Smooth muscle cell (in vitro differentiated cells): Measurements from ENCODE around the gene RABL6. TPM values are rescaled to one million over a fixed set of nuclear protein-coding genes. Genes with fewer than 3 reads are reported as not detected.
"Not testable (repeated sequence)": the region's sequence is repeated elsewhere in the genome, so short reads cannot be mapped to it uniquely, and the experiment has no call there.

Source experiments
- DNase-seq: peaks from one replicate; lab custom pipeline; 2025; ENCODE audit not compliant: unreplicated experiment; lab: John Stamatoyannopoulos, UW
- H2AFZ ChIP-seq: fragments of 200-600 bp; sonication (generic); 2 replicates; pipeline ENCODE4 v1.6.0; 2016; ENCODE audit warnings: antibody characterized with exemption, low read depth, mild to moderate bottlenecking
- H3F3A ChIP-seq: fragments of 200-600 bp; sonication (generic); 2 replicates; pipeline ENCODE4 v1.6.0; 2017; ENCODE audit warnings: antibody characterized with exemption, low read depth
- H3K27ac ChIP-seq: fragments of 200-600 bp; sonication (generic); 2 replicates; pipeline ENCODE4 v1.5.1; 2016; ENCODE audit warnings: low read depth, mild to moderate bottlenecking
- H3K27me3 ChIP-seq: fragments of 200-600 bp; sonication (generic); 2 replicates; pipeline ENCODE4 v1.6.1; 2016; ENCODE audit warnings: low read depth, mild to moderate bottlenecking
- H3K36me3 ChIP-seq: fragments of 200-600 bp; sonication (generic); 2 replicates; pipeline ENCODE4 v1.5.1; 2016; ENCODE audit warnings: low read depth
- H3K4me1 ChIP-seq: fragments of 200-600 bp; sonication (generic); 2 replicates; pipeline ENCODE4 v1.5.1; 2016; ENCODE audit warnings: low read depth
- H3K4me2 ChIP-seq: fragments of 200-600 bp; sonication (generic); 2 replicates; pipeline ENCODE4 v1.6.0; 2016; ENCODE audit warnings: mild to moderate bottlenecking
- H3K4me3 ChIP-seq: fragments of 200-600 bp; sonication (generic); 2 replicates; pipeline ENCODE4 v1.5.1; 2016; ENCODE audit warnings: mild to moderate bottlenecking
- H3K79me2 ChIP-seq: fragments of 200-600 bp; sonication (generic); 2 replicates; pipeline ENCODE4 v1.6.0; 2016; ENCODE audit warnings: low read depth, mild to moderate bottlenecking
- H3K9ac ChIP-seq: fragments of 200-600 bp; sonication (generic); 2 replicates; pipeline ENCODE4 v1.6.0; 2016; ENCODE audit warnings: low read depth
- H3K9me3 ChIP-seq: fragments of 200-600 bp; sonication (generic); replicated peaks from 2 replicates; pipeline ENCODE4 v1.5.1; 2016; ENCODE audit warnings: low read depth
- H4K20me1 ChIP-seq: fragments of 200-600 bp; sonication (generic); 2 replicates; pipeline ENCODE4 v1.6.0; 2016; ENCODE audit warnings: low read depth
- CTCF ChIP-seq: fragments of 200-600 bp; sonication (generic); IDR thresholded peaks from 2 replicates; pipeline ENCODE4 v1.5.1; 2017; ENCODE audit warnings: borderline replicate concordance, mild to moderate bottlenecking, antibody characterized with exemption; ENCODE audit not compliant: insufficient read depth, poor library complexity, severe bottlenecking
- WGBS: methylation state at CpG from one replicate; pipeline ENCODE4 v1.1.7; 2016; ENCODE audit warnings: low lambda C conversion rate; 5-methylcytosine and 5-hydroxymethylcytosine counted together
- polyA plus RNA-seq: library from polyadenylated mRNA; unstranded; fragments of >200 nt; fragmentation: Nextera tagmentation; extraction: Ambion mirVana; gene quantifications from 2 replicates; pipeline ENCODE4 v1.2.1, GENCODE V29; 2016
- total RNA-seq: library from RNA; depleted of rRNA; stranded (reverse); fragments of >200 nt; gene quantifications from 2 replicates; pipeline ENCODE4 v1.2.3, GENCODE V29; 2014

The RABL6 gene
- total and polyA plus RNA-seq, 2 experiments from 2014 or later = 54.3 to 81.6 TPM

GRCh38 chr9:136795000-136795348 is 12.8 kb upstream of the RABL6 start:
- WGBS = 70% methylated on average over 6 of the region's 6 CpGs
- H3K27ac ChIP-seq = no peak overlapping the region
- no peak overlapping the region for H2AFZ ChIP-seq
- no peak overlapping the region for H3K4me3 ChIP-seq
- peaks cover 15% of the 10 kb centered on the region for H3K79me2 ChIP-seq
- H3K4me1 ChIP-seq = peaks cover 30% of the 10 kb centered on the region
- no peaks in the 10 kb centered on the region for H3K9me3 ChIP-seq
- peaks cover 25% of the 10 kb centered on the region for H3F3A ChIP-seq
- no peaks in the 10 kb centered on the region for H3K27me3 ChIP-seq
- H3K9ac ChIP-seq = no peak overlapping the region
- H3K36me3 ChIP-seq = no peaks in the 10 kb centered on the region
- H3K4me2 ChIP-seq = no peak overlapping the region
- H4K20me1 ChIP-seq = peaks cover 12% of the 10 kb centered on the region
- no peak for DNase-seq
- TF ChIP-seq CTCF = no peak

GRCh38 chr9:136796238-136796774 is 11.4 kb upstream of the RABL6 start, which contains the start of gene CCDC183:
Gene CCDC183, plus strand, starts transcription at chr9:136796338. Its CDS starts 60 bp downstream, at chr9:136796398.
- Histone ChIP-seq H3K36me3 (no peaks in the 10 kb centered on the region), H3K4me3 (no peak within 1 kb of the TSS), H3K9me3 (no peaks in the 10 kb centered on the region), H3K79me2 (peaks cover 14% of the 10 kb centered on the region), H3K4me2 (peak within 1 kb of the TSS; percentile 71), H3K27ac (peak within 1 kb of the TSS; percentile 23), H3F3A (peaks cover 19% of the 10 kb centered on the region), H3K27me3 (no peaks in the 10 kb centered on the region), H3K9ac (no peak within 1 kb of the TSS), H4K20me1 (peaks cover 12% of the 10 kb centered on the region), H2AFZ (no peak within 1 kb of the TSS), H3K4me1 (peaks cover 26% of the 10 kb centered on the region)
- 54% methylated on average over 5 of the region's 5 CpGs for WGBS
- no peak for TF ChIP-seq CTCF
- no peak for DNase-seq

GRCh38 chr9:136796775-136797347 is 10.9 kb upstream of the RABL6 start:
- not testable (repeated sequence) for H2AFZ ChIP-seq, H3K27me3 ChIP-seq, H3K4me3 ChIP-seq, H3K79me2 ChIP-seq, H3K9ac ChIP-seq, H3K9me3 ChIP-seq, H3K36me3 ChIP-seq, DNase-seq
- peaks cover 28% of the 10 kb centered on the region for H3K4me1 ChIP-seq
- peak overlapping the region; percentile 71 for H3K4me2 ChIP-seq
- peak overlapping the region; percentile 23 for H3K27ac ChIP-seq
- 1% methylated on average over 10 of the region's 10 CpGs for WGBS
- H4K20me1 ChIP-seq = peaks cover 12% of the 10 kb centered on the region
- H3F3A ChIP-seq = peaks cover 19% of the 10 kb centered on the region

- Histone ChIP-seq H3K9me3 (no peaks in the 10 kb centered on the region), H3K27ac (no peak overlapping the region), H3K36me3 (no peaks in the 10 kb centered on the region), H3K4me2 (no peak overlapping the region), H2AFZ (no peak overlapping the region), H3K9ac (no peak overlapping the region), H3K4me1 (peaks cover 28% of the 10 kb centered on the region), H3K27me3 (no peaks in the 10 kb centered on the region), H4K20me1 (no peaks in the 10 kb centered on the region), H3F3A (peaks cover 19% of the 10 kb centered on the region), H3K79me2 (no peaks in the 10 kb centered on the region), H3K4me3 (peak overlapping the region; percentile 18)
- no peak for TF ChIP-seq CTCF
- no peak for DNase-seq
- WGBS = 85% methylated on average over 6 of the region's 6 CpGs
Observed at GRCh38 chr9:136798708-136799078, 9.1 kb upstream of the RABL6 start.
